ENCODE measurements around the gene PRKAG2.

GRCh38 chr7:151568956-151569940 lies 307.7 kb downstream of the PRKAG2 start:
- TF ChIP-seq CTCF (IDR thresholded peaks at IDR 0.05): no peak
- TF ChIP-seq ZFX (IDR thresholded peaks at IDR 0.05; ENCODE audit: borderline replicate concordance): no peak
